Measurements from ENCODE around the gene PALS1. TPM values are rescaled to one million over a fixed set of nuclear protein-coding genes. Genes with fewer than 3 reads are reported as not detected.

Gene PALS1
- 10 to 100 TPM; 15.5 to 24.1 (median 18.5) TPM for total RNA-seq

DNA sequence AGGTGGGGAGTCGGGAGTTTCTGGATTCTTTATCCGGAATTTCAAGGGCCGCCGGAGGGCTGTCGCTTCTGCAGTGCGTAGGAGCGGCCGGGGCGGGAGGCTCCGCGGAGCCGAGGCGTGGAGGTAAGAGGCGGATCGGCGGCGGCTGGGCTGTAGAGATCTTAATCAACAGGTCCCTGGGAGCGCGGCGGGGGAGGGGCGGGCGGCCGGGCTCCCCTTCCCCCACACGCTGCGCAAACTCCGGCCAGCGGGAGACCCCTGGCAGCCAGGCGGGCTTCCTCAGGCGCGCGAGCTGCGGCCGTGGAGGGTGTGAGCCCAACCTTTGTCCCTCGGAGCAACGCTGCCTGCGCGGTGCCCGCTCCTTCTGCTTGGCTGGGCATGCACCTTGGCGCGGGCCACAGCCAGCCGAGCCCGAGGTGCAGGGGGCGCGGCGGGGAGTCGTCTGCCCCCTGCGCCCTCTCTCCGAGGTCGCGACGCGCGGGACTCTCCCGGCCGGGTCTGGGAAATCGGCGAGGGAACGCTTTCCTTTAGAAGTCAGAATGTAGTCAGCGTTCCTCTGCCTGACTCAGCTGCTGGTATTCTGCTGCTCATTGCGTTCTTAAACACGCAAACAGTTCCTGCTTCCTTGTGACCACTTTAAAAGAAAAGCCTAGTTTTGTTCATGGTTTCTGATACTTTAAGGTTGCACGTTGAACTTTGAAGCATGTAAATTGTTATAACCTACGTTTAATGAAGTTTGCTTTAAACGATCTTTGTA lies at the start of gene PALS1:
Gene PALS1, plus strand, starts transcription at position 25 of the 757 bp plus-strand sequence. CDS start 37,736 bp downstream, outside the sequence.
- Histone ChIP-seq H3K27ac (peak within 1 kb of the TSS; percentile 94 to 99 (median 96)), H3K36me3 (no peaks in the 10 kb centered on the region), H3K9me3 (no peaks in the 10 kb centered on the region), H3K27me3 (no peaks in the 10 kb centered on the region), H3K4me1 (peaks cover 8 to 23% of the 10 kb centered on the region in 2 donors), H3K4me3 (peak within 1 kb of the TSS; percentile 85 to 95 (median 92))
- in situ Hi-C loops (cut with MboI; ENCODE audit: low sequenced_read_pairs in 4 of 4): no loop called here
- DNase-seq (peak in 1 of 2 donors; percentile 6), ATAC-seq (peak; percentile 55 to 60)
- peak; percentile 2 to 66 for TF ChIP-seq POLR2A (IDR thresholded peaks at IDR 0.05)
- TF ChIP-seq CTCF (IDR thresholded peaks at IDR 0.05 in 4 of 5, conservative IDR thresholded peaks at IDR 0.05 in 1 of 5): no peak
- intact Hi-C loops (cut with DNase I; ENCODE audit: low total_unique reads): loop anchor here (1.0 to 10.0 kb wide), 4 partner anchors 46 to 734 kb away; partner anchors contain the start of genes EIF2S1 and VTI1B

DNA sequence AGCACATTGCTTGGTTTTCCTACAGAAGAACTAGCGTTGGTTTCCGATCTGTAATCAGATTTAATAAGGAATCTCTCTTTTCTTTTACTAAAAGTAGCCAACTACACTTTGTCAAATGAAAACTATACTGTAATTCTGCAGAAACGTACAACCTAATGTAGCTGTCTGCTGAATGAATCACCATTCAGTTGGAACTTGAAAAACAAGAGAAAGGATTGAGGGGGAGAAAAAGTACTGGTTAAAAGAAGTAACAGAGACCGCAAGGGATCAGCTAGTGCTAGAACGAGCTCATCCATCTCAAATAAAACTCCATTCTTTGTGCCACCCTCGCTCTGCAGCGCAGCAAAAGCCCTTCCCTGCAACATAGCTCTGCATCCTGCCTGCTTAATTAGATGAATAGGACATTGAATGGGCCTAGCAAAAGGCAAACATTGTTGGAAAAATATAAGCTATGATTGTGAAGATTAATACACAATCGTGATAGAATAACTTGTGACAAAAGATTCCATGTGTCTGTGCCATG lies 49.4 kb upstream of the PALS1 start:
- DNase-seq (no peak), ATAC-seq (no peak)
- H3K27me3 ChIP-seq: no peaks in the 10 kb centered on the region
- in situ Hi-C loops (cut with MboI; ENCODE audit: low sequenced_read_pairs in 4 of 4): no loop called here
- H3K4me1 ChIP-seq: no peaks in the 10 kb centered on the region
- intact Hi-C loops (cut with DNase I; ENCODE audit: low total_unique reads): no loop called here
- TF ChIP-seq CTCF (IDR thresholded peaks at IDR 0.05 in 4 of 5, conservative IDR thresholded peaks at IDR 0.05 in 1 of 5) (no peak), POLR2A (IDR thresholded peaks at IDR 0.05) (no peak)
- H3K36me3 ChIP-seq: no peaks in the 10 kb centered on the region
- no peak overlapping the region for H3K4me3 ChIP-seq
- H3K9me3 ChIP-seq: no peaks in the 10 kb centered on the region
- no peak overlapping the region for H3K27ac ChIP-seq

GRCh38 chr14:67192366-67192765 lies 48.9 kb upstream of the PALS1 start:
- no peaks in the 10 kb centered on the region for H3K4me1 ChIP-seq
- H3K27me3 ChIP-seq: no peaks in the 10 kb centered on the region
- H3K9me3 ChIP-seq: no peaks in the 10 kb centered on the region
- H3K27ac ChIP-seq: no peak overlapping the region
- no peak overlapping the region for H3K4me3 ChIP-seq
- intact Hi-C loops (cut with DNase I; ENCODE audit: low total_unique reads) (no loop called here), in situ Hi-C loops (cut with MboI; ENCODE audit: low sequenced_read_pairs in 4 of 4) (no loop called here)
- no peak for DNase-seq
- ATAC-seq: no peak
- no peaks in the 10 kb centered on the region for H3K36me3 ChIP-seq
- TF ChIP-seq CTCF (IDR thresholded peaks at IDR 0.05 in 4 of 5, conservative IDR thresholded peaks at IDR 0.05 in 1 of 5): no peak
- no peak for TF ChIP-seq POLR2A (IDR thresholded peaks at IDR 0.05)

GRCh38 chr14:67195279-67195678 lies 46.0 kb upstream of the PALS1 start:
- Histone ChIP-seq H3K9me3 (no peaks in the 10 kb centered on the region), H3K27ac (no peak overlapping the region), H3K4me3 (no peak overlapping the region), H3K4me1 (no peaks in the 10 kb centered on the region), H3K27me3 (no peaks in the 10 kb centered on the region), H3K36me3 (no peaks in the 10 kb centered on the region)
- in situ Hi-C loops (cut with MboI; ENCODE audit: low sequenced_read_pairs in 4 of 4): no loop called here
- DNase-seq (no peak), ATAC-seq (no peak)
- intact Hi-C loops (cut with DNase I; ENCODE audit: low total_unique reads): no loop called here
- no peak for TF ChIP-seq POLR2A (IDR thresholded peaks at IDR 0.05)
- TF ChIP-seq CTCF (IDR thresholded peaks at IDR 0.05 in 4 of 5, conservative IDR thresholded peaks at IDR 0.05 in 1 of 5): no peak
